Stimulated activated CD8-positive, alpha-beta memory T cell treated with anti-CD3 and anti-CD28 coated beads, Interleukin-15, amount 100 ng/mL, for 1 hour (primary cell): ENCODE data around the gene TTYH3.

Experiments used
- DNase-seq: peaks from one replicate; pipeline ENCODE4 v3.0.0-alpha.2; 2020; ENCODE audit warnings: low read depth

TTYH3 gene

GRCh38 chr7:2649139-2649838 is 17.5 kb downstream of the TTYH3 start:
- DNase-seq, result no peak

- DNase-seq, result no peak
Measured at GRCh38 chr7:2649991-2650390, 18.2 kb downstream of the TTYH3 start.

GRCh38 chr7:2650451-2650850 is 18.7 kb downstream of the TTYH3 start:
- no peak for DNase-seq

GRCh38 chr7:2651336-2651735 is 19.6 kb downstream of the TTYH3 start:
- DNase-seq, result no peak

- DNase-seq, result no peak
Measured at GRCh38 chr7:2651847-2652735, 20.3 kb downstream of the TTYH3 start.

- no peak for DNase-seq
Measured at GRCh38 chr7:2652736-2653060, 20.9 kb downstream of the TTYH3 start.

- DNase-seq, result no peak
Measured at GRCh38 chr7:2654059-2654458, 22.3 kb downstream of the TTYH3 start.

- DNase-seq, result no peak
Measured at GRCh38 chr7:2655870-2656614, 24.3 kb downstream of the TTYH3 start.

- DNase-seq, result no peak
Measured at GRCh38 chr7:2657208-2657607, 25.4 kb downstream of the TTYH3 start.

- no peak for DNase-seq
Measured at GRCh38 chr7:2657920-2658671, 26.3 kb downstream of the TTYH3 start.

GRCh38 chr7:2658941-2659340 is 27.2 kb downstream of the TTYH3 start:
- DNase-seq, result no peak

- no peak for DNase-seq
Measured at GRCh38 chr7:2659556-2660358, 28.0 kb downstream of the TTYH3 start.

- DNase-seq, result no peak
Measured at GRCh38 chr7:2660359-2661095, 28.7 kb downstream of the TTYH3 start.

GRCh38 chr7:2661096-2661449 is 29.3 kb downstream of the TTYH3 start:
- DNase-seq, result no peak

- DNase-seq, result no peak
Measured at GRCh38 chr7:2661602-2662272, 30.0 kb downstream of the TTYH3 start.

GRCh38 chr7:2662273-2663120 is 30.7 kb downstream of the TTYH3 start:
- DNase-seq, result no peak

- DNase-seq, result no peak
Measured at GRCh38 chr7:2663121-2663886, 31.5 kb downstream of the TTYH3 start.

GRCh38 chr7:2663960-2664359 is 32.2 kb downstream of the TTYH3 start:
- no peak for DNase-seq
